ENCODE measurements around the gene TTYH2.

DNA sequence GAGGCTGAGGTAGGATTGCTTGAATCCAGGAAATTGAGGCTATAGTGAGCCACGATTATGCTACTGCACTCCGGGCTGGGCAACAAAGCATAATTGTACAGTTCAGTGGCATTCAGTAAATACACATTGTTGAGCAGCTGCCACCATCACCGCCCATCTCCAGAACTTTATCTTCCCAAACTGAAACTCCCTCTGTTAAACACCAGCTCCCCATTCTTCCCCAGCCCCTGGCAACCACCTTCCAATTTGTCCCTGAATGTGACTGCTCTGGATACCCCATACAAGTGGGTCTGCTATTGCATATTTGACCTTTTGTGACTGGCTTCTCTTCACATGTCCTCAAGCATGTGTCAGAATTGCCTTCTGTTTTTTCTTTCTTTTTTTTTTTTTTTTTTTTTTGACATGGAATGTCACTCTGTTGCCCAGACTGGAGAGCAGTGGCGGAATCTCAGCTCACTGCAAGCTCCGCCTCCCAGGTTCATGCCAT, 7.0 kb upstream of the TTYH2 start:
- TF ChIP-seq POLR2AphosphoS5 (IDR thresholded peaks at IDR 0.05; ENCODE audit: low read depth, low read length) (peak; percentile 37; the same call in 1 of the 2 replicates), POLR2A (IDR thresholded peaks at IDR 0.05; ENCODE audit: low read depth, low read length) (no peak)

All from GM12891 (cell line).